Measurements from ENCODE around the gene GRHL3. TPM values are rescaled to one million over a fixed set of nuclear protein-coding genes. Genes with fewer than 3 reads are reported as not detected.

Gene GRHL3
- total and polyA plus RNA-seq, 5 donors from 2014 or later: not detected

DNA sequence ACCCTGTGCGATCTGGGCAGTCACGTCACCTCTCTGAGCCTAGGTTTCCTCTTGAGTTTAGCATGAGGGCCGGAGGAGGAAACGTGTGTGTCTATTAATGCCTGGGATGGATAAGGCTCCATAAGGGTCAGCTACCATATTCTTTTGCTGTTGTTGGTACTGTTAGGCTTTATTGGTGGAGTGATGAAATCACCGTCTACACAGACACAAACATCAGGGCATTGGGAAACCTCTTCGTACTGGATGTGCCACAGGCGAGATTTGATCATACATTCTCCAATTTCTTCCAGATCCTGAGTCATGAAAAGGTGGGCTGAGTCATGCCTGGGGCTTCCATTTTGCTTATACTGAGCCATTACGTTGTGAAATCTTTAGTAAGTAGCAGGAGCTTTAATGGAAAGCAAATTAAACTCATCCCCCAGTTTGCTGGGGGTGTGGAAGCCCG lies 24.9 kb upstream of the GRHL3 start:
- peaks cover 26% of the 10 kb centered on the region for H3K27me3 Mint-ChIP-seq
- ATAC-seq (ENCODE audit: low read depth in 2 of 2): no peak
- peaks cover 0 to 2% (median 0%) of the 10 kb centered on the region in 7 donors for H3K9me3 Mint-ChIP-seq

DNA sequence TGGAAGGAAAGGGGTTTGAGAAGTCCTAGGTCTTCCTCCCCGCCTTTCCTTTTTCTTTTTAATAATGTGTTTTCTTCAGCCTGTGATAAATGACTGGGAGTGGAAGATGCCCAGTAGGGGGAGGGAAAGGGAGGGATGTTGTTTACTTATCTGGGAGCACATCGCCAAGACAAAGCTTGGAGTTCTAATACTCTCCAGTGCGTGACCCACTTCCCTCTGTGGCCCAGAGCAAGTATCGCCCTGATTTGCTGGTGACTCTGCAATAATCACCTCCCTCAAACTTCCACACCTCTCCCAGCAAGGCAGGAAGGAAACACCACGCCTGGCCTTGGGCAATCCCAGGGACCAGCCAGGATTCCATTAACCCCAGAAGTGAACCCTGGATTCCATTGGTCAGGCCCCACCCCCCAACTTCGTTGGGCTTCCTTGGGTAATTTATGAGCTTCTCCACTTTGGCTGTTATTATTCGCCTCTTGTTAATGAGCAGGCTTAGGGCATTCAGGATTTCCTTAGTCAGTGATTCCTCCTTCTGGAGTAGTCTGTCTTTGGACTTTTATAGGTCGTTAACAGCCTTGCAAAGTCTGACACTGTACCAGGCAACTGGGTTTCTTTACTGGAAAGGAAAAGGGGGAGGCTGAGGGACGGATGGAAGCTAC lies 24.3 kb upstream of the GRHL3 start:
- Mint-ChIP-seq H3K27me3 (peaks cover 26% of the 10 kb centered on the region), H3K9me3 (peaks cover 0 to 2% (median 0%) of the 10 kb centered on the region in 7 donors), H3K36me3 (no peaks in the 10 kb centered on the region)

More for the DNA sequence above, 24.9 kb upstream of the GRHL3 start:
- H3K4me1 Mint-ChIP-seq: no peaks in the 10 kb centered on the region
- no peak overlapping the region for H3K4me3 ChIP-seq (ENCODE audit: low read depth, low read length)
- no peaks in the 10 kb centered on the region for H3K27me3 ChIP-seq (ENCODE audit: control insufficient read depth, insufficient read depth, low read length)
- H3K4me1 ChIP-seq (ENCODE audit: control insufficient read depth, insufficient read depth, low read length, poor library complexity, severe bottlenecking): no peaks in the 10 kb centered on the region
- H3K27ac Mint-ChIP-seq: no peak overlapping the region
- H3K36me3 Mint-ChIP-seq: no peaks in the 10 kb centered on the region
- no peak for DNase-seq
- H3K27ac ChIP-seq (ENCODE audit: insufficient read depth, low read length, poor library complexity, severe bottlenecking): no peak overlapping the region
- no peaks in the 10 kb centered on the region for H3K36me3 ChIP-seq (ENCODE audit: control insufficient read depth, insufficient read depth, low read length)
- H3K4me3 Mint-ChIP-seq: no peak overlapping the region
- H3K9me3 ChIP-seq (ENCODE audit: control insufficient read depth in 2 of 2, low read length in 2 of 2): no peaks in the 10 kb centered on the region

DNA sequence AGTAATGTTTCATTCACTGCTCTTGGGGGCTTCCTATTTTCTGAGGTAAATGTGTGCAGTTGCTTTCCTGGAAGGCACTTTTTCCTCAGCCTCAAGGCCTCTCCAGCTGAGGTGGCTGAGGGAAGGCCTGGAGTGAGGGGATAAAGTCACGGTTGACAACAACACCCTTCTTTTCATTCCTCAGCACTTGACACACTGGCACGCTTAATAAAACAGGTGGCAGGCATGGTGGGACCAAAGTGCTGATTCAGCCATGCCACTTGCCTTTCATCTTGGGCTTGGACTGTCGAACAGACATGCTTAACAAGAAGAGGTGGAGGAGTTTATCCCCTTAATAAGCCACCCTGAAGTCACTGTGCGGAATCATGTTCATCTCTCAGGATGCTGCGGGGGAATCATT lies 23.6 kb upstream of the GRHL3 start:
- Histone ChIP-seq H3K27me3 (ENCODE audit: control insufficient read depth, insufficient read depth, low read length) (no peaks in the 10 kb centered on the region), H3K36me3 (ENCODE audit: control insufficient read depth, insufficient read depth, low read length) (no peaks in the 10 kb centered on the region), H3K4me1 (ENCODE audit: control insufficient read depth, insufficient read depth, low read length, poor library complexity, severe bottlenecking) (no peaks in the 10 kb centered on the region), H3K4me3 (ENCODE audit: low read depth, low read length) (no peak overlapping the region), H3K27ac (ENCODE audit: insufficient read depth, low read length, poor library complexity, severe bottlenecking) (no peak overlapping the region), H3K9me3 (ENCODE audit: control insufficient read depth in 2 of 2, low read length in 2 of 2) (no peaks in the 10 kb centered on the region)
- Mint-ChIP-seq H3K4me3 (peak overlapping the region in 1 of 4 donors; percentile 30), H3K27ac (no peak overlapping the region), H3K9me3 (peaks cover 0 to 2% (median 0%) of the 10 kb centered on the region in 7 donors), H3K36me3 (no peaks in the 10 kb centered on the region), H3K27me3 (peaks cover 26% of the 10 kb centered on the region), H3K4me1 (no peaks in the 10 kb centered on the region)
- no peak for DNase-seq
- no peak for ATAC-seq (ENCODE audit: low read depth in 2 of 2)

More for the DNA sequence above, 24.3 kb upstream of the GRHL3 start:
- Mint-ChIP-seq H3K4me3 (no peak overlapping the region), H3K27ac (no peak overlapping the region), H3K4me1 (no peaks in the 10 kb centered on the region)
- Histone ChIP-seq H3K36me3 (ENCODE audit: control insufficient read depth, insufficient read depth, low read length) (no peaks in the 10 kb centered on the region), H3K4me3 (ENCODE audit: low read depth, low read length) (no peak overlapping the region), H3K9me3 (ENCODE audit: control insufficient read depth in 2 of 2, low read length in 2 of 2) (no peaks in the 10 kb centered on the region), H3K4me1 (ENCODE audit: control insufficient read depth, insufficient read depth, low read length, poor library complexity, severe bottlenecking) (no peaks in the 10 kb centered on the region), H3K27me3 (ENCODE audit: control insufficient read depth, insufficient read depth, low read length) (no peaks in the 10 kb centered on the region), H3K27ac (ENCODE audit: insufficient read depth, low read length, poor library complexity, severe bottlenecking) (no peak overlapping the region)
- no peak for DNase-seq
- ATAC-seq (ENCODE audit: low read depth in 2 of 2): no peak

DNA sequence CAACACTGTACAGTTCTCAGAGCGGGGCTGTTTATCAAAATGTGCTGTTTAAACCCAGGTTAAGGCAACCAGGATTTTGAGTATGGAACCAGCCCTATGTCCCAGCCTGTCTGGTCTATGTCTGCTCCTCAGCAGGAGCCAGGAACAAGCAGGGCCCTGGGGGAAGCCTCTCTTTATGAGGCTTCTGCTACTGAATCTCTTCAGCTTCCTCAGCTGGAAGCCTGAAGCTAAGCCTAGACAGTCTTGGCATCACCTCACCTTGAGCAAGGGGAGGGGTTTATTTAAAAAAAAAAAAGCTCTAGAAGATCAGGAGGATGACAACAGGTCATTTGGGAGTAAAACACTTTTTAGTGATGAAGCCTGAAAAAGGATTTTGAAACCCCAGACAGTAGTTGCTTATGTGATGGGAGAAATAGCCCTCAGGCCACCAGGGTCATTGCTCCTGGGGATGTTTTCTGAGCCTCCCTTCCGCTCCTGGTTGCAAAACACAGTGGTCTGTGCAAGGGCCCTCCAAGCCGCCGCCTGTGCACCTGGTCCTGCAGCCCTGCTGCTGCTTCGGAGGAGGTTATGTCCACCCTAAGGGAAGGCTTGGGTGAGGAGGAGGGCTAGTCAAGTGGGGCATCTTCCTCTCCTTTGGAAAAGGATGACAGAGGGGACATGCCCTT lies 21.8 kb upstream of the GRHL3 start:
- H3K27ac Mint-ChIP-seq: no peak overlapping the region
- peaks cover 34% of the 10 kb centered on the region for H3K27me3 Mint-ChIP-seq
- Histone ChIP-seq H3K27ac (ENCODE audit: insufficient read depth, low read length, poor library complexity, severe bottlenecking) (no peak overlapping the region), H3K4me3 (ENCODE audit: low read depth, low read length) (no peak overlapping the region), H3K27me3 (ENCODE audit: control insufficient read depth, insufficient read depth, low read length) (peaks cover 3% of the 10 kb centered on the region), H3K4me1 (ENCODE audit: control insufficient read depth, insufficient read depth, low read length, poor library complexity, severe bottlenecking) (no peaks in the 10 kb centered on the region), H3K36me3 (ENCODE audit: control insufficient read depth, insufficient read depth, low read length) (no peaks in the 10 kb centered on the region), H3K9me3 (ENCODE audit: control insufficient read depth in 2 of 2, low read length in 2 of 2) (no peaks in the 10 kb centered on the region)
- no peaks in the 10 kb centered on the region for H3K36me3 Mint-ChIP-seq
- H3K9me3 Mint-ChIP-seq: peaks cover 0 to 2% (median 0%) of the 10 kb centered on the region in 7 donors
- no peaks in the 10 kb centered on the region for H3K4me1 Mint-ChIP-seq
- no peak for ATAC-seq (ENCODE audit: low read depth in 2 of 2)
- H3K4me3 Mint-ChIP-seq: no peak overlapping the region
- no peak for DNase-seq

DNA sequence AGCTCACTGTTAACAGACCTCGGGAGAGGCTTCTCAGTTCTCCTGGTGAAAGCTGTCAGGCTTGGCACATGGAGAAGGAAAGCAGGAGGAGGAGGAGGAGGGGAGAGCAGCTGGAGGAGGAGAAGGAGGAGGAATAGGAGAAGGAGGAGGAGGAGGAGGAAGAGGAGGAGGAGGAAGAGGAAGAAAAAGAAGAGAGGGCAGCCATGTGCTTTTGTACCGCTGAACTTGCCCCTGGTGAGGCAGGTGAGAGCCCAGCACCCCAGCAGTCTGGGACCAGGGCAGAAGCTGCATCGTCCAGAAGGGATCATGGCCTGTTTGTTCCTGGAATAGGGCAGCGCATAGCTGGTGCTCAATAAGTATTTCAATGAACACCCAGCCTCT lies 21.3 kb upstream of the GRHL3 start:
- peaks cover 0 to 2% (median 0%) of the 10 kb centered on the region in 7 donors for H3K9me3 Mint-ChIP-seq
- H3K4me1 Mint-ChIP-seq: no peaks in the 10 kb centered on the region
- H3K36me3 ChIP-seq (ENCODE audit: control insufficient read depth, insufficient read depth, low read length): no peaks in the 10 kb centered on the region
- no peak overlapping the region for H3K4me3 ChIP-seq (ENCODE audit: low read depth, low read length)
- peaks cover 34% of the 10 kb centered on the region for H3K27me3 Mint-ChIP-seq
- H3K4me1 ChIP-seq (ENCODE audit: control insufficient read depth, insufficient read depth, low read length, poor library complexity, severe bottlenecking): no peaks in the 10 kb centered on the region
- no peaks in the 10 kb centered on the region for H3K36me3 Mint-ChIP-seq
- no peak overlapping the region for H3K27ac Mint-ChIP-seq
- no peak overlapping the region for H3K4me3 Mint-ChIP-seq
- H3K27ac ChIP-seq (ENCODE audit: insufficient read depth, low read length, poor library complexity, severe bottlenecking): no peak overlapping the region
- no peak for DNase-seq
- H3K27me3 ChIP-seq (ENCODE audit: control insufficient read depth, insufficient read depth, low read length): peaks cover 3% of the 10 kb centered on the region
- no peaks in the 10 kb centered on the region for H3K9me3 ChIP-seq (ENCODE audit: control insufficient read depth in 2 of 2, low read length in 2 of 2)
- no peak for ATAC-seq (ENCODE audit: low read depth in 2 of 2)

DNA sequence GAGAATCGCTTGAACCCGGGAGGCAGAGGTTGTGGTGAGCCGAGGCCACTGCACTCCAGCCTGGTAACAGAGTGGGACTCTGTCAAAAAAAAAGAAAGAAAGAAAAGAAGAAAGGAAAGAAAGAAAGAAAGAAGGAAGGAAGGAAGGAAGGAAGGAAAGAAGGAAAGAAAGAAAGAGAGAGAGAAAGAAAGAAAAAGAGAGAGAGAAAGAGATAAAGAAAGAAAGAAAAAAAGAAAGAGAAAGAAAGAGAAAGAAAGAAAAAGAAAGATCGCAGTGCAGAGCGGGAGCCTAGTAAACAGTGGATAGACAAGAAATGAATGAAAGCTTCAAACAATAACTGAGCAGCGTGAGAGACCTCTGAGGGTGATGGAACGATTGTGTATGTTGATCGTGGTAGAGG lies 20.6 kb upstream of the GRHL3 start:
- Histone ChIP-seq H3K27ac (ENCODE audit: insufficient read depth, low read length, poor library complexity, severe bottlenecking) (no peak overlapping the region), H3K4me3 (ENCODE audit: low read depth, low read length) (no peak overlapping the region), H3K36me3 (ENCODE audit: control insufficient read depth, insufficient read depth, low read length) (no peaks in the 10 kb centered on the region), H3K27me3 (ENCODE audit: control insufficient read depth, insufficient read depth, low read length) (peaks cover 3% of the 10 kb centered on the region), H3K9me3 (ENCODE audit: control insufficient read depth in 2 of 2, low read length in 2 of 2) (no peaks in the 10 kb centered on the region), H3K4me1 (ENCODE audit: control insufficient read depth, insufficient read depth, low read length, poor library complexity, severe bottlenecking) (no peaks in the 10 kb centered on the region)
- Mint-ChIP-seq H3K27ac (no peak overlapping the region), H3K4me3 (no peak overlapping the region), H3K4me1 (no peaks in the 10 kb centered on the region), H3K36me3 (no peaks in the 10 kb centered on the region), H3K27me3 (peaks cover 34% of the 10 kb centered on the region), H3K9me3 (peaks cover 0 to 2% (median 0%) of the 10 kb centered on the region in 7 donors)
- ATAC-seq (ENCODE audit: low read depth in 2 of 2): no peak
- no peak for DNase-seq

DNA sequence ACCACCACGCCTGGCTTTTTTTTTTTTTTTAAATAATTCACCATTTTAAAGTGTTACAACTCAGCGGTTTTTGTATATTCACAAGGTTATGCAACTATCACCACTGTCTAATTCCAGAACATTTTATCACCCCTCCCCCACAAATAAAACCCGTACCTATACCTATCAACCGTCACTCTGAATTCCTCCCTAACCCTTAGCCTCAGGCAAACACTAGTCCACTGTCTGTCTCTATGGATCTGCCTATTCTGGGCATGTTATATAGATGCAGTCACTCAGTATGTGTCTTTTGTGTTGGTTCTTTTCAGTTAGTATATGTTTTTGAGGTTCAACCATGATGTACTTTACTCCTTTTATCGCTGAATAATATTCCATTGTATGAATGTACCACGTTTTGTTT lies 19.3 kb upstream of the GRHL3 start:
- peaks cover 25% of the 10 kb centered on the region for H3K27me3 Mint-ChIP-seq
- Histone ChIP-seq H3K27ac (ENCODE audit: insufficient read depth, low read length, poor library complexity, severe bottlenecking) (no peak overlapping the region), H3K4me1 (ENCODE audit: control insufficient read depth, insufficient read depth, low read length, poor library complexity, severe bottlenecking) (no peaks in the 10 kb centered on the region), H3K9me3 (ENCODE audit: control insufficient read depth in 2 of 2, low read length in 2 of 2) (no peaks in the 10 kb centered on the region), H3K4me3 (ENCODE audit: low read depth, low read length) (no peak overlapping the region), H3K36me3 (ENCODE audit: control insufficient read depth, insufficient read depth, low read length) (no peaks in the 10 kb centered on the region), H3K27me3 (ENCODE audit: control insufficient read depth, insufficient read depth, low read length) (peaks cover 3% of the 10 kb centered on the region)
- no peaks in the 10 kb centered on the region for H3K36me3 Mint-ChIP-seq
- DNase-seq (no peak), ATAC-seq (ENCODE audit: low read depth in 2 of 2) (no peak)
- peak overlapping the region in 2 of 3 donors; percentile 20 to 33 for H3K27ac Mint-ChIP-seq
- no peaks in the 10 kb centered on the region for H3K4me1 Mint-ChIP-seq
- peaks cover 0 to 2% (median 0%) of the 10 kb centered on the region in 7 donors for H3K9me3 Mint-ChIP-seq
- H3K4me3 Mint-ChIP-seq: no peak overlapping the region

Measured in CD4-positive, CD25-positive, alpha-beta regulatory T cell (primary cell).